ENCODE measurements around the gene USP46. TPM values are rescaled to one million over a fixed set of nuclear protein-coding genes. Genes with fewer than 3 reads are reported as not detected.

The USP46 gene
- total and polyA plus RNA-seq, 2 of the 8 experiments (the other 6 are each of a cell fraction or from before 2014, with no cell fraction given) = 10.6 to 62.4 TPM

- Histone ChIP-seq H3K9ac (replicated peaks in 1 of 4; ENCODE audit: extremely low read depth in 1 of 4, low read depth in 3 of 4, low read length in 3 of 4) (no peak overlapping the region), H3K4me1 (replicated peaks in 1 of 4; ENCODE audit: control insufficient read depth in 3 of 4, insufficient read depth in 4 of 4, low read length in 3 of 4) (peaks cover 0 to 12% (median 9%) of the 10 kb centered on the region in 4 experiments; a peak in 6 of 7 replicates), H3K23ac (ENCODE audit: insufficient read length) (no peak overlapping the region), H4K5ac (ENCODE audit: insufficient read length, low read depth, low read length) (no peak overlapping the region), H3K4me3 (ENCODE audit: extremely low read depth in 1 of 4, insufficient read depth in 2 of 4, low read depth in 3 of 4, low read length in 4 of 4) (no peak overlapping the region), H3K79me1 (ENCODE audit: low read depth, low read length) (peaks cover 3% of the 10 kb centered on the region; the same call in 1 of the 2 replicates), H3K4ac (replicated peaks; ENCODE audit: insufficient read length, low read depth, low read length) (no peak overlapping the region), H3K18ac (ENCODE audit: extremely low read depth, low read length) (no peak overlapping the region), H4K20me1 (replicated peaks in 1 of 2; ENCODE audit: control insufficient read depth in 1 of 2, insufficient read depth in 2 of 2, low read length in 2 of 2) (peaks cover 4 to 8% of the 10 kb centered on the region in 2 experiments), H2BK120ac (replicated peaks; ENCODE audit: low read depth, low read length) (no peak overlapping the region), H2BK20ac (ENCODE audit: low read length) (no peak overlapping the region), H3K4me2 (ENCODE audit: insufficient read depth in 1 of 2, low read depth in 2 of 2, low read length in 2 of 2) (no peak overlapping the region; a peak in 1 of 4 replicates), H3K79me2 (ENCODE audit: control insufficient read depth in 1 of 2, insufficient read depth in 2 of 2, low read length in 2 of 2) (peaks cover 28 to 78% of the 10 kb centered on the region in 2 experiments), H3K27ac (ENCODE audit: low read depth, low read length) (no peak overlapping the region), H3K23me2 (ENCODE audit: low read depth, low read length) (peaks cover 11% of the 10 kb centered on the region; the same call in 1 of the 2 replicates), H3K36me3 (ENCODE audit: control insufficient read depth in 2 of 4, insufficient read depth in 4 of 4, low read length in 3 of 4) (peaks cover 0 to 5% (median 0%) of the 10 kb centered on the region in 4 experiments; a peak in 1 of 8 replicates), H2AK5ac (ENCODE audit: low read depth, low read length) (no peak overlapping the region), H4K8ac (ENCODE audit: extremely low read depth, insufficient read depth, low read length) (no peak overlapping the region), H2BK5ac (ENCODE audit: low read depth, low read length) (no peak overlapping the region), H2BK12ac (ENCODE audit: low read depth, low read length) (no peak overlapping the region), H3K9me3 (ENCODE audit: insufficient read depth in 2 of 2, low read depth in 1 of 2, low read length in 1 of 2) (no peaks in the 10 kb centered on the region), H2BK15ac (ENCODE audit: low read length) (no peak overlapping the region), H2AFZ (ENCODE audit: low read length) (no peak overlapping the region), H3K56ac (replicated peaks; ENCODE audit: insufficient read length, low read depth, low read length) (no peak overlapping the region), H3K27me3 (replicated peaks in 1 of 4; ENCODE audit: control insufficient read depth in 3 of 4, extremely low read depth in 1 of 4, insufficient read depth in 3 of 4, low read length in 3 of 4) (peaks cover 0 to 5% (median 2%) of the 10 kb centered on the region in 4 experiments; a peak in 3 of 7 replicates), H3K14ac (ENCODE audit: insufficient read length) (no peak overlapping the region), H4K91ac (replicated peaks; ENCODE audit: insufficient read length, low read length) (no peak overlapping the region)
- ChIA-PET POLR2A (ENCODE audit: partially characterized antibody) (interaction anchor here (1.0 to 1.4 kb wide), 3 partner anchors 12 to 218 kb away, joined by 3 to 4 read pairs (median 3); no protein-coding TSS in a partner anchor), CTCF (ENCODE audit: partially characterized antibody) (interaction anchor here (1.3 kb wide), 1 partner anchor 109 kb away, joined by 3 read pairs; no protein-coding TSS in a partner anchor)
- no peak for DNase-seq (ENCODE audit: low read depth in 1 of 2, low spot score in 2 of 2)
- no peak for TF ChIP-seq SAP30 (IDR thresholded peaks at IDR 0.05; ENCODE audit: insufficient read depth, insufficient replicate concordance, low read length)
- TF ChIP-seq TAF1 (IDR thresholded peaks at IDR 0.05; ENCODE audit: low read depth, low read length) = no peak
- no peak for TF ChIP-seq EGR1 (IDR thresholded peaks at IDR 0.05; ENCODE audit: borderline replicate concordance, low read depth, low read length)
- FAIRE-seq = no peak
These were observed 3.6 kb downstream of the USP46 start for GRCh38 chr4:52655506-52655905.
